ENCODE results near the gene CUX1.

GRCh38 chr7:102215256-102215655, 397.8 kb downstream of the CUX1 start:
- no peak for TF ChIP-seq POLR2A (IDR thresholded peaks at IDR 0.05)
- TF ChIP-seq, protein P1, sequence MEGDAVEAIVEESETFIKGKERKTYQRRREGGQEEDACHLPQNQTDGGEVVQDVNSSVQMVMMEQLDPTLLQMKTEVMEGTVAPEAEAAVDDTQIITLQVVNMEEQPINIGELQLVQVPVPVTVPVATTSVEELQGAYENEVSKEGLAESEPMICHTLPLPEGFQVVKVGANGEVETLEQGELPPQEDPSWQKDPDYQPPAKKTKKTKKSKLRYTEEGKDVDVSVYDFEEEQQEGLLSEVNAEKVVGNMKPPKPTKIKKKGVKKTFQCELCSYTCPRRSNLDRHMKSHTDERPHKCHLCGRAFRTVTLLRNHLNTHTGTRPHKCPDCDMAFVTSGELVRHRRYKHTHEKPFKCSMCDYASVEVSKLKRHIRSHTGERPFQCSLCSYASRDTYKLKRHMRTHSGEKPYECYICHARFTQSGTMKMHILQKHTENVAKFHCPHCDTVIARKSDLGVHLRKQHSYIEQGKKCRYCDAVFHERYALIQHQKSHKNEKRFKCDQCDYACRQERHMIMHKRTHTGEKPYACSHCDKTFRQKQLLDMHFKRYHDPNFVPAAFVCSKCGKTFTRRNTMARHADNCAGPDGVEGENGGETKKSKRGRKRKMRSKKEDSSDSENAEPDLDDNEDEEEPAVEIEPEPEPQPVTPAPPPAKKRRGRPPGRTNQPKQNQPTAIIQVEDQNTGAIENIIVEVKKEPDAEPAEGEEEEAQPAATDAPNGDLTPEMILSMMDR (IDR thresholded peaks at IDR 0.05): no peak

All from body of pancreas (tissue), 4 donors.